ENCODE measurements around the gene ELP2. TPM values are rescaled to one million over a fixed set of nuclear protein-coding genes. Genes with fewer than 3 reads are reported as not detected.

The ELP2 gene
- total and polyA plus RNA-seq, 2 donors (not counting 3 experiments of a cell fraction or from before 2014, with no cell fraction given), result 37.8 to 90.5 TPM

- dilution Hi-C loops (cut with MboI; ENCODE audit: extremely low pct_ligation_motif_present, low sequenced_read_pairs), result no loop called here
- BruUV-seq (replicated peaks), result no TSS peak
- Histone ChIP-seq H3K4me3 (replicated peaks in 1 of 3; ENCODE audit: insufficient read depth in 1 of 3, low read depth in 1 of 3, low read length in 3 of 3) (no peak overlapping the region), H3K79me2 (ENCODE audit: control insufficient read depth, insufficient read depth, low read length) (no peaks in the 10 kb centered on the region), H3K27ac (ENCODE audit: insufficient read depth, low read depth, low read length) (no peak overlapping the region), H2AFZ (ENCODE audit: low read depth, low read length) (no peak overlapping the region), H3K36me3 (ENCODE audit: control insufficient read depth in 2 of 2, extremely low read depth in 1 of 2, insufficient read depth in 2 of 2, low read length in 2 of 2) (peaks cover 7 to 9% of the 10 kb centered on the region in 2 experiments), H3K9me1 (replicated peaks; ENCODE audit: control insufficient read depth, extremely low read depth, insufficient read depth, low read length) (no peaks in the 10 kb centered on the region), H3K4me2 (ENCODE audit: insufficient read depth, low read length) (no peak overlapping the region), H3K9me3 (replicated peaks; ENCODE audit: control insufficient read depth, insufficient read depth, low read length) (no peaks in the 10 kb centered on the region), H4K20me1 (replicated peaks; ENCODE audit: control insufficient read depth, extremely low read depth, insufficient read depth, low read length) (no peaks in the 10 kb centered on the region), H3K27me3 (ENCODE audit: control insufficient read depth in 2 of 2, insufficient read depth in 2 of 2, low read length in 2 of 2) (peaks cover 0 to 4% of the 10 kb centered on the region in 2 experiments), H3K4me1 (ENCODE audit: control insufficient read depth, extremely low read depth, insufficient read depth, low read length) (no peaks in the 10 kb centered on the region), H3K9ac (replicated peaks; ENCODE audit: extremely low read depth, insufficient read depth, low read length) (no peak overlapping the region)
- intact Hi-C loops (cut with micrococcal nuclease), result no loop called here
- FAIRE-seq (no peak), DNase-seq (ENCODE audit: low read depth, low spot score) (no peak)
- POLR2A ChIA-PET, result no interaction called here
- TF ChIP-seq MYC (IDR thresholded peaks at IDR 0.05; ENCODE audit: low read depth, low read length) (no peak), POLR2A (IDR thresholded peaks at IDR 0.05; ENCODE audit: low read depth, low read length) (no peak), MAX (IDR thresholded peaks at IDR 0.05; ENCODE audit: insufficient read depth, insufficient read length) (no peak), GATA2 (IDR thresholded peaks at IDR 0.05; ENCODE audit: insufficient read depth, insufficient read length, low read depth, low read length) (no peak), FOS (IDR thresholded peaks at IDR 0.05; ENCODE audit: borderline replicate concordance, insufficient read depth, low read length) (no peak), EZH2 (IDR thresholded peaks at IDR 0.05; ENCODE audit: borderline replicate concordance, low read depth, low read length, severe bottlenecking) (no peak), CTCF (IDR thresholded peaks at IDR 0.05; ENCODE audit: extremely low read depth in 1 of 2, insufficient read depth in 1 of 2, low read depth in 1 of 2, low read length in 2 of 2) (no peak), POLR2AphosphoS5 (IDR thresholded peaks at IDR 0.05; ENCODE audit: insufficient read depth, low read depth, low read length) (no peak), JUN (IDR thresholded peaks at IDR 0.05; ENCODE audit: borderline replicate concordance, insufficient read depth, insufficient read length, low read depth) (no peak)
- CTCF ChIA-PET, result interaction anchor here (3.0 to 4.3 kb wide), 2 partner anchors 12 to 177 kb away, joined by 12 to 21 read pairs; no protein-coding TSS in a partner anchor
Measured at GRCh38 chr18:36107477-36107876, 22.2 kb upstream of the ELP2 start.
